ENCODE data around the gene ASTL. TPM values are rescaled to one million over a fixed set of nuclear protein-coding genes. Genes with fewer than 3 reads are reported as not detected.
A peak's percentile ranks its signal among the peaks of the same experiment; 100 is the strongest.

Gene ASTL
- total RNA-seq, 2 experiments from 2014 or later = 0.49 TPM; not detected in 1

- H3K4me1 ChIP-seq (ENCODE audit: insufficient read depth, low read length, poor library complexity, severe bottlenecking) = peaks cover 88% of the 10 kb centered on the region
- ChIA-PET CTCF (ENCODE audit: unreplicated experiment) (no interaction called here), POLR2A (interaction anchor here (0.7 to 2.0 kb wide), 4 partner anchors 8 to 14 kb away, joined by 3 to 5 read pairs (median 3); no protein-coding TSS in a partner anchor)
- H3K27ac ChIP-seq (ENCODE audit: low read depth, low read length, poor library complexity, severe bottlenecking) = peak overlapping the region; percentile 97
- TF ChIP-seq EZH2phosphoT487 (IDR thresholded peaks at IDR 0.05; ENCODE audit: borderline replicate concordance, low read depth, low read length) (no peak), CTCF (conservative IDR thresholded peaks at IDR 0.05; ENCODE audit: low read length) (no peak)
- H4K20me1 ChIP-seq (ENCODE audit: insufficient read depth, low read length) = no peaks in the 10 kb centered on the region
- no peaks in the 10 kb centered on the region for H3K36me3 ChIP-seq (ENCODE audit: insufficient read depth, low read length)
- intact Hi-C loops (cut with micrococcal nuclease; ENCODE audit: unreplicated experiment) = no loop called here
- DNase-seq (ENCODE audit: low spot score) = no peak
- peak overlapping the region; percentile 98 for H3K4me2 ChIP-seq (ENCODE audit: low read length)
- H3K79me2 ChIP-seq (ENCODE audit: insufficient read depth, low read depth, low read length) = peaks cover 6% of the 10 kb centered on the region; the same call in 1 of the 2 replicates
- no TSS peak for BruUV-seq (replicated peaks)
- H3K9me2 ChIP-seq (ENCODE audit: insufficient read depth, low read length) = no peaks in the 10 kb centered on the region
- no peak overlapping the region for H3K4me3 ChIP-seq (ENCODE audit: low read depth, low read length, poor library complexity, severe bottlenecking)
- H2AFZ ChIP-seq (ENCODE audit: low read length) = peak overlapping the region; percentile 10; the same call in 1 of the 2 replicates
- H3K9me3 ChIP-seq (ENCODE audit: low read length) = no peaks in the 10 kb centered on the region
Observed at GRCh38 chr2:96150007-96150640, 11.8 kb upstream of the ASTL start.

GRCh38 chr2:96148410-96149217 lies 10.3 kb upstream of the ASTL start:
- Histone ChIP-seq H3K4me3 (ENCODE audit: low read depth, low read length, poor library complexity, severe bottlenecking) (peak overlapping the region; percentile 97), H2AFZ (ENCODE audit: low read length) (peak overlapping the region; percentile 15; the same call in 1 of the 2 replicates), H3K36me3 (ENCODE audit: insufficient read depth, low read length) (peaks cover 12% of the 10 kb centered on the region), H3K4me2 (ENCODE audit: low read length) (peak overlapping the region; percentile 98), H3K9me2 (ENCODE audit: insufficient read depth, low read length) (no peaks in the 10 kb centered on the region), H3K4me1 (ENCODE audit: insufficient read depth, low read length, poor library complexity, severe bottlenecking) (peaks cover 82% of the 10 kb centered on the region), H3K79me2 (ENCODE audit: insufficient read depth, low read depth, low read length) (peaks cover 20% of the 10 kb centered on the region), H4K20me1 (ENCODE audit: insufficient read depth, low read length) (no peaks in the 10 kb centered on the region), H3K27ac (ENCODE audit: low read depth, low read length, poor library complexity, severe bottlenecking) (peak overlapping the region; percentile 97), H3K9me3 (ENCODE audit: low read length) (no peaks in the 10 kb centered on the region)
- no peak for TF ChIP-seq EZH2phosphoT487 (IDR thresholded peaks at IDR 0.05; ENCODE audit: borderline replicate concordance, low read depth, low read length)
- ChIA-PET CTCF (ENCODE audit: unreplicated experiment) (interaction anchor here (0.5 to 3.2 kb wide), 4 partner anchors 9 to 112 kb away, joined by 3 to 18 read pairs (median 8); no protein-coding TSS in a partner anchor), POLR2A (interaction anchor here (1.1 to 2.3 kb wide), 8 partner anchors 10 to 94 kb away, joined by 3 to 8 read pairs (median 5); no protein-coding TSS in a partner anchor)
- intact Hi-C loops (cut with micrococcal nuclease; ENCODE audit: unreplicated experiment) = no loop called here
- peak; percentile 93 for DNase-seq (ENCODE audit: low spot score)
- no TSS peak for BruUV-seq (replicated peaks)

- Histone ChIP-seq H3K79me2 (ENCODE audit: insufficient read depth, low read depth, low read length) (peaks cover 29% of the 10 kb centered on the region), H3K4me3 (ENCODE audit: low read depth, low read length, poor library complexity, severe bottlenecking) (peak overlapping the region; percentile 97), H3K9me2 (ENCODE audit: insufficient read depth, low read length) (no peaks in the 10 kb centered on the region), H3K4me2 (ENCODE audit: low read length) (peak overlapping the region; percentile 98), H3K27ac (ENCODE audit: low read depth, low read length, poor library complexity, severe bottlenecking) (peak overlapping the region; percentile 97), H3K9me3 (ENCODE audit: low read length) (no peaks in the 10 kb centered on the region), H3K36me3 (ENCODE audit: insufficient read depth, low read length) (peaks cover 22% of the 10 kb centered on the region), H3K4me1 (ENCODE audit: insufficient read depth, low read length, poor library complexity, severe bottlenecking) (peaks cover 82% of the 10 kb centered on the region), H2AFZ (ENCODE audit: low read length) (no peak overlapping the region; the same call in 1 of the 2 replicates), H4K20me1 (ENCODE audit: insufficient read depth, low read length) (no peaks in the 10 kb centered on the region)
- DNase-seq (ENCODE audit: low spot score) = peak; percentile 49
- no TSS peak for BruUV-seq (replicated peaks)
- POLR2A ChIA-PET = interaction anchor here (0.8 to 2.3 kb wide), 9 partner anchors 9 to 95 kb away, joined by 3 to 8 read pairs (median 5); no protein-coding TSS in a partner anchor
- intact Hi-C loops (cut with micrococcal nuclease; ENCODE audit: unreplicated experiment) = no loop called here
- CTCF ChIA-PET (ENCODE audit: unreplicated experiment) = interaction anchor here (0.5 to 3.2 kb wide), 4 partner anchors 10 to 60 kb away, joined by 3 to 18 read pairs (median 8); no protein-coding TSS in a partner anchor
- TF ChIP-seq EZH2phosphoT487 (IDR thresholded peaks at IDR 0.05; ENCODE audit: borderline replicate concordance, low read depth, low read length) = no peak
- TF ChIP-seq CTCF (conservative IDR thresholded peaks at IDR 0.05; ENCODE audit: low read length) = peak; percentile 41
Observed at GRCh38 chr2:96147593-96148201, 9.4 kb upstream of the ASTL start.
